AG20443 (cell line): ENCODE data around the gene C1orf74.
"Not testable (repeated sequence)": the region's sequence is repeated elsewhere in the genome, so short reads cannot be mapped to it uniquely, and the experiment has no call there.

ENCODE experiments used
- DNase-seq: peaks from one replicate; pipeline ENCODE4 v3.0.0; 2012; ENCODE audit warnings: low spot score, mixed read lengths

Gene C1orf74

DNA sequence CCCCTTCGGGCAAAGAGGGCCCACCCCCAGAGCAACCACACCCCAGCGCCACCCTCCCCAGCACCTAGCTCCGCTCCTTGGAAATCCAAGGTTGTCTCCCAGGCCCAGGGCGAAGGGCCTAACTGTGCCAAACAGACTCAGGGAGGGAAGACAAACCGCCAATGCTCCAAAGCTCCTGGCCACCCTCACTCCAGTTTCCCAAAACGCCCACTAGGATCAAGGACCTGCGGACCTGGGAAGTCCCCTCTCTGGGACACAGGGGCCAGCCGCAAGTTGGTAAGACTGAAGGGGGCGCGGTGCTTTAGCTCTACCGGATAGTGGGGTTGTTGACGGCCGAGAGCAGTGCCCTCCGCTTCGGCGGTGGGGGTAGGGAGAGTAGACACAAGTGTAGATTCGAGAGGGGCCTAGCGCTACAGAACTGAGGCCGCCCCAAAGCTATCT lies 21.0 kb upstream of the C1orf74 start:
- no peak for DNase-seq

DNA sequence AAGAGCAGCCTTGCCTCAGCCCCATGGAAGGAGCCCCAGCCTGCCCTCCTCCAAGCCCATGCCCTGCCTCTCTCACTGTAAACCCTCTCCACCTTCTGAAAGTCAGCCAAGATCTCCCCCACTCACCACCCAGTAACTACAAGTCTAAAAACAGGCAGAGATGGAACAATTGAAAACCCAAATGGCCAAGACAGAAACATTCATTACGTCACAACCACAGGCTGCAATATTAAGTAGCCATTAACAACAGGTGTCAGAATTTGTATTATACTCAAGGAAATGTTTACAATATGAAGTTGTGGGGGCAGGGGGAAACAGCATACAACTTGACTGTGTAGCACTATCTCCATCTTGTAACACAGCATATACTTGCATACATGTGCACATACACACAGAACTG lies 19.2 kb upstream of the C1orf74 start:
- no peak for DNase-seq

DNA sequence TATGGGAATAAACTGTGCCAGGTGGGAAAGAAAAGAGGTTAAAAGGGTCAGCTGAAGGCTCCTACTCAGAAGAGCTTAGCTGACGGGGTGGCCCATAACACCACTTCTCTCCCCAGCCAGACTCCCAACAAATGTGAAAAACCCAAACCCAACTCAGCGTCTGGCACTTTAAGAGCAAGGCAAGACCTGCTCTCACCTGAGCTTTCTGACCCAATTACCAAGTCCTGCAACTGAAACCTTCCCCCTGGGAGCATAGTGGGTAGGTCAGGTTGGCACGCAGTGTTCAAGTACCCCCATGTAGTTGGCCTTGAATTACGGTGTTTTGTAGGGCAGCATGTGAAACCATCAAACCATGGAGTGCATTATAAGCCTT lies 18.4 kb upstream of the C1orf74 start:
- DNase-seq = no peak

DNA sequence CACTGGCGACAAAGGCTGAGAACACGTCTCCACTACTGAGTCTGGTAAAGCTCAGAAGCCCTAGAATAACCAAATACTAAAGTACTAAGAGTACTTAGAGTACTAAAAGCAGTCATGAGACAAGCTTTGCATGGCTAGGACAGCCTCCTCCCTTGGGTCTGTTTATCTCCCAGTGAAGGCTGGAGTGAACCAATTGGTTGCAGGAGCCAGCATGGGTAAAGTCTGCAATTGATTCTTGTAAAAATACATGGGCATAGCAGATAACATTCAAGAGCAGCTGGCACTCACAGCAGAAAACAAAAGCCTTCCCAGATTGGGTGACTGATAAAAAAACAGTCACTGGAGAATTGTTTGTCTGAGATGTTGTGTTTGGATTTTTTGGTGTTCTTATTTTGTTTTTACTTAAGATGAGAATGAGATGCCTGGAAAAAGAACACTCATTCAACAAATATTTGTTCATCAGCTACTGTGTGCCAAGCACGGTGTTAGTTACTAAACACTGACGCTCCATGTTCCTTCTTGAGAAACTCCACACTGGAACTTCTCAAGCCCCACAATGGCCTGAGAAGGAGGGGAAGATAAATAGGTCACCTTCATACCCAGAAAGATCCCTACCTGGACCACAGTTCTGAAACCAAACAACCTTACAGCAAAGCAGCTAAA lies 17.9 kb upstream of the C1orf74 start:
- no peak for DNase-seq

DNA sequence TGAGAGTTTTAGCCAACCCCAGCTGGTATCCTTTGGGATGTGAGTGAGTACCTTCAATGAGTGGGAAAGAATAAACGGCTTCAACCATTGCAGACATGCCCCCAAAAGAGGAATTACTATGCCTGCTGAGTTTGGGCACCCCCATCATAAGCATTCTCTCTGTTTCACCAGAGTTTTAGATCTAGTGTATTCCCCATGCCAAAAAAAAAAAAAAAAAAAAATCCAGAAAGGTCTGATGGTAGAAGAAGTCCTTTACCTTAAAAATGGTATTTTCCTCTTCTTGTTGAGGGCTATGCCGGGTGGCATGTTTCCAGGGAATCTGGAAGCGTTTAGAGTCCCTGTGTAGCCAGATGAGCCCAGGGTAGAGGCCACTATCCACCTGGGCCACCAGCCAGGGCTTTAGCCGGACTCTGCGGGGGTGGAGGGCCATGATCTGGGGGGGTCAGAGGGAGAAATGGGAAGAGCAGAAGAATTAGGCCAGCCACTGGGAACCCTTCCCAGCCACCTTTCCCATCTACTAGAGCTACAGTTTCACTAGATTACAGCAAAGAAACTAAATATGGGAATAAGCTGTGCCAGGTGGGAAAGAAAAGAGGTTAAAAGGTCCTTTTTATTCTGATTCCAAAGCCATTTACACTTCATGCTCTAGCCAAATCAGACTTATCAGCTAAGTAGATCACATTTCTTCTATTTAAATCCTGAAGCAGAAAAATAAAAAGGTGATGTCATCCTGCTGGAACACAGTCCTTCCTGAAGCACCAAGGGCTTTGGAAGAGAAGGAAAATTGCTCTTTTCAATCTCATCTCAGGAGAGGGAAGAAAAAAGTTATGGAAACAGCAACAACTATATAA lies 16.9 kb upstream of the C1orf74 start:
- no peak for DNase-seq

DNA sequence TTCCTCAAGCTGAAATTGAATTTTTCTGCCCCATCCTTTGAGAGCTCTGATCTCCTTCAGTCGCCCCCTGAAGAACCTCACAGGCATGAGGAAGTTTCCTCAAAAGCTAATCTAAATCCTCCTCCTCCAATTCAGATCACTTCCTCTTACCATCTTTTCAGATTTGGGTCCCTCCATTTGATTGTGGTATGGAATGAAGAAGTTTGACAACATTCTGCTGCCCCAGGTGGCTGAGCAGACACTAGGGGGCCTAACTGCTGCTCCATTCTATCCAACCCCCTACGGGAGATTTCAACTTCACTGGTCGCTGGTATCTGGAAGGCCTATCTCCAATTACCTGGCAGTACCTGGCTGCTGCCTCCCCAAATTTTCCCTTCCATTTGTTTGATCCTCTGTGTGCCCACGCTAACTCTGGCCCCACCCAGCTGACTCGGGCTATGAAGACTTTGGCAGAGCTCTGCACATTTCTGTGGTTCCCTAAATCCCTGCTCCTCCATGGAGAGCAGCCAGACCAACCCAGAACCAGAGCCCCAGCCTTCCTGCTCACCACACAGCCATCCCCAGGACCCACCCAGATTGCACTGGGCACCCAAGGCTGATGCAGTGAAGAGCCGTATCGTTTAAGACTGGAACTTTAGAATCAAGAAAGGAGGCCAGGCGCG lies 13.8 kb upstream of the C1orf74 start:
- peak; percentile 82 for DNase-seq

DNA sequence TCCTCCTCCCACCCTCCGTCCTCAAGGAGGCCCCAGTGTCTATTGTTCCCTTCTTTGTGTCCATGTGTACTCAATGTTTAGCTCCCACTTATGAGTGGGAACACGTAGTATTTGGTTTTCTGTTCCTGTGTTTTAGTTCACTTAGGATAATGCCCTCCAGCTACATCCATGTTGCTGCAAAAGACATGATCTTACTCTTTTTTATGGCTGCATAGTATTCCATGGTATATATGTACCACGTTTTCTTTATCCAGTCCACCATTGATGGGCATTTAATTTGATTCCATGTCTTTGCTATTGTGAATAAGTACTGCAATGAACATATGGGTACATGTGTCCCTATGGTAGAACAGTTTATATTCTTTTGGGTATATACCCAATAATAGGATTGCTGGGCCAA lies 9.4 kb upstream of the C1orf74 start:
- DNase-seq = not testable (repeated sequence)

DNA sequence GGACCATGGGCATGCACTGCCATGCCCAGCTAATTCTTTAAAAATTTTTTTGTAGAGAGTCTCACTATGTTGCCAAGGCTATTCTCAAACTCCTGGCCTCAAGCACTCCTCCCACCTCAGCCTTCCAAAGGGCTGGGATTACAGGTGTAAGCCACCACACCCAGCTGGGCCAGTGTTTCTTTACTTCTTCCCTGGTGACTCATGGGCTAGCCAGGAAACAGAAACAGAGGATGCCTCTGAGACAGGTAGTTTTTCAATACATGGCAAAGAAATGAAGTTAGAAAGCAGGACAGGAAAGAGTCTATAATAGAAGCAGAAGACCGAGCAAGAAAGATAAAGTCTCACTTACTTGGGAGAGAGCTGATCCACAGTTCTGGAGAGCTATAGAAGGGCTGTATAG lies 7.6 kb upstream of the C1orf74 start:
- no peak for DNase-seq

DNA sequence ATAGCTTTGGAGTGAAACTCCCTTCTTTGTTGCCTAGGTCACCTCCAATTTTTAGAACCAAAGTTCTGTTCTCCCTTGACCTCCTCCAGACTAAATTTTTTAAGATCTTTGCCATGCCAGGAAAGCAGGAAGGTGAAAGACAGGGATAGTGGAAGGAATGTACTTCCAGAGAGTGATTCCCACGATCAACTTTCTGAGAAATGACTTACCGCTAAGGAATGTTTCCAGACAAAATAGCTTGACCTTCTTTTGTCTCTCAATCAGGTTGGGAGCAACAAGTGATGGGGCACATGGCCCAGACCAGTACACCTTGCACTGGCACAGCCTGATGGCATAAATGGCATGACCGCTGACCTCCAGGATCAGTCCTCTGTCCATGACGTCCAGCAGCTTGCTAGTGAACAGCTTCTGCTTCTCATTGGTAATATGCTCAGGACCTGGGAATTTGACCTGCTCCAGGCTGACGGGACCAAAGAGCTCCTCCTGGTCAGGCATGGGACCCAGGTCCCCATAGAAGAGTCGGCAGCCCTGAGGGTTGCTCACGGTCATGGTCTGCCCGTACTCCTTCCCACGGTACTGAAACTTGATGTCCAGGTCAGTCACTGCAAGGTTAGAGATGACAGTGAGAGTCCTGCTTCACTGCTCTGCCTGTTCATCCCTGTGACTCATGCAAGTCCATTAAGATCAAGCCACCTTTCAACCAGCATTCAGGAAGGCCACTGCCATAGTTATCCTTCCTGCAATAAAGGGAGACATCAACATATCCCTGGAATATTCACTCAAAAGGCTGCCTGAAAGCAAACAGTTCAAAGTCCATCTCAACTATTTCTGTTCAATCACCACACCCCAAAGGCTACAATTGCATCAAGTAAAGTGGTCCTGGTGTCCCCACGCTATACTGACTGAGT lies 6.2 kb upstream of the C1orf74 start:
- no peak for DNase-seq

DNA sequence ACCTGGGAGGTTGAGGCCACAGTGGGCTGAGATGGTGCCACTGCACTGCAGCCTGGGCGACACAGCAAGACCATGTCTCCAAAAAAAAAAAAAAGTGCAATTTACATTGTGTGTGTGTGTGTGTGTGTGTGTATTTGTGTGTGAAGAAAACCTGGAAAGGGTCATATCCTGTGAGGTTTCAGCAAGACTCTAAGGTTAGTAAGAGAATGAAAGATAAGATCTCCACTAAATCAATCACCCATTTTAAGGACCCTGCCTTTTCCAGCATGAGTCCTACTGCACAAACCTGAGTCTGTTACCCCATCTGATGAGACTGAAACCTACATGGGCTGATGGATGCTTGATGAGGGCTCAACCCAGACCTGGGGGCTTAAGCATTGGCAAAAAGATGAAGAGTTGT lies 4.9 kb upstream of the C1orf74 start:
- DNase-seq = no peak

DNA sequence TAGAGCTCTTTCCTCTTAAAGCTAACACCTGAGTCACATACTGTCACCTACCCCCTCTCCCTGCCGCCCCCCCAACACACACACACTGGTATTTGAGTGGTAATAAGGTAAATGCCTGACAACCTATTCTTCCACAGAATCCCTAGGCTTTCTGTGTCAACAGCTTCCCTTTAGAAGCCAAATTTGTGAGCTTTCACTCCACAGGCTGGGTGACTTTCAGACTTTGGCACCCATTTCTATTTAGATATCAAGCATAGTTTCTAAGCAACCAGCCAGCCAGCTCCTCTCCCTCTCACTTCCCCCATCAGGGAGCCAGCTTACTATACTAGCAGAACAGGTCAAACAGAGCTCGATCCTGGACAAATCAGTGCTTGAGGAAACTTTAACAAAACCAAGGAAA lies 3.2 kb upstream of the C1orf74 start:
- no peak for DNase-seq

DNA sequence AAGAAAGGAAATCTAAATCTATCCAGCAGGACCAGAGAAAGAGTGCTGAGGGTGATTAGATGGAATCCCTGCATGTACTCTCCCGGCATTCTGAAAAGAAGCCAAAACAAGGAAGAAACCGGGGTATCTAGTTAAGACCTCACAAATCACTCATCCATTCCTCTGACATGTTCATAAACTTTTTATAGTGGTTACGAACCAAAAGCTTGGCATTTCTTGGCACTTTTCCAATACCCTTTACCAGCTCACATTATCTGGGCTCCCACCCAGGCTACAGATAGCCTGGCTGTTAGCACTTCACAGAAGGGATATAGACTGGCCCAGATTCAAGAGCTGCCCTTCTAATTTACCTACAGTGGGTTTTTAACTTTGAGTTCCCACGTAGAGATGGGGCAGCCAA lies 1.8 kb upstream of the C1orf74 start:
- no peak for DNase-seq

DNA sequence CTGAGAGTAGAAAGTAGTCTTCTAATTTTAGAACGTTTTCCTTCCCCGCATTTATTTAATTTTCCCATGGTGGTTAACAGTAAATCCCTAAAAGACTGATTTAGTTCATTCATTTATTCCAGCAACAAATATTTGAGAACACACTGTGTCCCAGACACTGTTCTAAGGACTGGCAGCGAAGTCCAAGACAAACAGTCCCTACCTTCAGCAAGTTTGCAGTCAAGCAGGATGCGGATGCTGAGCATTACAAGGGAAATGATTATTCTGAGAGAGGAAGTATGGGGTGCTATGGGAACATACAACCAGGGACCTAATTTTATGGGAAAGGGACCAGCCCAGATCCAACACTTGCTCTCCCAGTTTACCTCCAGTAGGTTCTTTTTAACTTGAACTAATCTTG lies 1.2 kb upstream of the C1orf74 start:
- DNase-seq = no peak

DNA sequence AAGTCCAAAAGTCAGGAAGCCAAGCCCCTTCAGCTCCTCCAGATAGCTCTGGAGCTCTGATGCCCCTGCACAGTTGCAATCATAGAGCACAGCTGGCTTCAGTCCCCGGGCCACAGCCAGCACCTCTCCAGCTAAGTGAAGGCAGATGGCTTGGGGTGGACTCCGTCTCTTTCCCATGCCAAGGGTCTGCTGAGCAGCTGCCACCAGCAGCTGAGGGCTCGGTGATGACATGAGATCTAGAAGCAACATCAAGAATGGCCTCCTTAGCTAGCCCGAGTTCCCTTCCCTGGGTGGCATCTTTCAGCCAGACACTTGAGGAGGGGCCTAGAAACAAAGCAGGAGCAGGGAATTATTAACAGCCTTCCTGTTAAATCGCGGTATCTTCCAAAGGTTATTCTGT lies 973 bp downstream of the C1orf74 start:
- no peak for DNase-seq

DNA sequence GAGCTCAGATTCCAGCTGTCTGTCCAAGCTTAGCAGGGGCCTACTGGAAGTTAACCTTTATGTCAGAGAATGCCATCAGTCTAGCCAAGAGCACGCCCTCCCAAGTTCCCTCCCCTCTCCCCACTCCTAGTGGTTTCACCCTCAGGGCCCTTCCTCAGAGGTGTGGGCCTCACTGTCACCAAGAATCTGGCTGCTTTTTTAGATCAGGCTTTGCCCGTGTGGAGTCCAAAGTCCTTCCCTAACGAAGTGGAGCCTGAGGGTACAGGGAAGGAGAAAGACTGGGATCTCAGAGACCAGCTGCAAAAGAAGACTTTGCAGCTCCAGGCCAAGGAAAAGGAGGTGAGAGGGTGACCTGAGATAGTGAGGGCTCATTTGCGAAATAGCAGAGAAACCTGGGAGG lies 4.1 kb downstream of the C1orf74 start:
- DNase-seq = no peak

DNA sequence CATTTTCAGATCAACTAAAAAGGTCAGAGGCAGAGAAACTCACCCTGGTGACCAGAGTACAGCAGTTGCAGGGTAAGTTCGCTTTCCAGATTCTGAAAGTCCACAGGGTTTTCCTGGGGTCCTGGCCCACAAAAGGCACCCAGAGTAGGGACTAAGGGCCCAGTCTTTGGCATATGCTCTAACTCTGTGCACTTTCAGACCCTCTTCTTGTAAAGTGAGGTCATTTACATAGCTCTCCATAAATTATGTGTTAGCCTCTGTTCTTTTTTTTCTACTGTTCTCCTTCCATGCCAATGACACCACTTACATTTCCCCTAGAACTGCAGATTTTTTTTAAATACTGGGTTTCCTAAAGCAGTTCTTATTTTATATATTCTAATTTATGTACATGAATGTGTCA lies 6.3 kb downstream of the C1orf74 start:
- DNase-seq = no peak

DNA sequence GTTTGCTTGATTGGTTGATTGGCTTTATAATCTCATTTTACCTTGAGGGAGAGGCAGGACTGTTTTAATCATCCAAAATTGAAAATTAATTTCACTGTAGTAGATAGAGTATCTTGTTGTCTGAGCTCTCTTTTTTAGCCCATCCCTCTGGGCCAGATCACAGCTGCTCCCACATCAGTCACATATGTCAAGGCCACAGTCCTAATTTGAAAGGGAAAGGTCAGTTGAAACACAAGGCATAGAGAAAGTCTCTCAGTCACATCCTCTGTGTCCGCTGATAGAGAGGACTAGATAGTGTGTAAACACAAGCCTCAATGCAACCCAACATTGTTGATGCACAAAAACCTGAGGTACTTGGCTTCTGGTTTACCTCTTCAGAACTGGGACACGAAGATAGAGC lies 6.8 kb downstream of the C1orf74 start:
- no peak for DNase-seq

DNA sequence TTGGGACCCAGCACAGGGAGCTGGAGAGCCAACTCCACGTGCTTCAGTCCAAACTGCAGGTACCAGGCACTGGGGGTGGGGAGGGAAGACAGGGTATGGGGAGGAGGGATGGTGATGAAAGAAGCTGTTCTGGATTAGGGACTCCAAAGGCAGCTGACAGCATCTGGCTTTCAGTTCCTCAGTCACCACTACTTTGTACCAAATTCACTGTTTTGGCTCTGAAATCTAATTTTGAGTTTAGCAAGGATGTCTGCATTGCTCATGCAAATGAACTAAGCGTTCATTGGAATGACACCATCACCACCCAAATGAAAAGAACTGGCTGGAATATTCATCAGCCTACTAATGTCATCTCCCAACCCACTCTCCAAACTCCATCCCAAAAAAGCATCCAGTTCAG lies 8.7 kb downstream of the C1orf74 start:
- DNase-seq = no peak

DNA sequence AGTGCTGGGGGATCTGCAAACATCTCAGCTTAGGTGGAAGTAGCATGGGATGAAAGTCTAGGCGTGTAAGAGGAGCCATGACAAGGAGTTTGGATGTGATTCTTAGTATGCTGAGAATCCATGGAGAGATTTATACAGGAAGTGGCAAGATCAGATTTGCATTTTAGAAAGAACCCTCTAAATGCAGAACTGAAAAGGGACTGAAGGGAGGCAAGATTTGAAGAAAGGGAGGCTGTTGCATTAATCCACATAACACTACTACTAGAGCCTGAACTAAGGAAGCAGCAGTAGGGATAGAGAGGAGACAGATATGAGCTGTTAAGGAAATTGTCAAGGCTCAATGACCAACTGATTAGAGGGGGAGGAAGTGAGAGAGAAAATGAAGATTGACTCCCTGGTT lies 9.8 kb downstream of the C1orf74 start:
- DNase-seq = no peak

DNA sequence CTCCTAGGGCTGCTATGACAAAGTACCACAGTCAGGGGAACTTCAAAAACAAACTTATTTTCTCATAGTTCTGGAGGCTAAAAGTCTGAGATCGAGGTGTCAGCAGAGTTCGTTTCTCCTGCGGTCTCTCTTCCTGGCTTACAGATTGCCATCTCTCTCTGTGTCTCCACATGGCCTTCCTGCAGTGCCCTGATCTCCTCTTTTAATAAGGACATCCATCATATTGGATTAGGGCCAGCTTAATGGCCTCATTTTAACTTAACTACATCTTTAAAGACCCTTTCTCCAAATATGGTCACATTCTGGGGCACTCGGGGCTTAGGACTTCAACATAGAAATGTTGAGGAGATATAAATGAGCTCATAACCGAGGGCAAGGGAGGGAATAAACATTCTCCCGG lies 12.2 kb downstream of the C1orf74 start:
- no peak for DNase-seq

DNA sequence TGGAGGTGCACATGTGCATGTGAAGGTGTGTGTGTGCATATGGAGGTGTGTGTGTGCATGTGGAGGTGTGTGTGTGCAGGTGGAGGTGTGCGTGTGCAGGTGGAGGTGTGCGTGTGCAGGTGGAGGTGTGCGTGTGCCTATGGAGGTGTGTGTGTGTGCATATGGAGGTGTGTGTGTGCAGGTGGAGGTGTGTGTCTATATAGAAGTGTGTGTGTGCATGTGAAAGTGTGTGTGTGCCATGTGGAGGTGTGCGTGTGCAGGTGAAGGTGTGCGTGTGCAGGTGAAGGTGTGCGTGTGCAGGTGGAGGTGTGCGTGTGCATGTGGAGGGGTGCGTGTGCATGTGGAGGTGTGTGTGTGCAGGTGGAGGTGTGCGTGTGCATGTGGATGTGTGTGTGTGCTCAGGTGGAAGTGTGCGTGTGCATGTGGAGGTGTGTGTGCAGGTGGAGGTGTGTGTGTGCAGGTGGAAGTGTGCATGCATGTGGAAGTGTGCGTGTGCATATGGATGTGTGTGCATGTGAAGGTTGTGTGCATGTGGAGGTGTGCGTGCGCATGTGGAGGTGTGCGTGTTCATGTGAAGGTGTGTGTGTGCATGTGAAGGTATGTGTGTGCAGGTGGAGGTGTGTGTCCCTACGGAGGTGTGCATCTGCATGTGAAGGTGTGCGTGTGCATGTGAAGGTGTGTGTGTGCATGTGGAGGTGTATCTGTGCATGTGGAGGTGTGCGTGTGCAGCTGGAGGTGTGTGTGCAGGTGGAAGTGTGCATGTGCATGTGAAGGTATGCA lies 13.5 kb downstream of the C1orf74 start:
- DNase-seq = no peak
